Stimulated activated CD4-positive, alpha-beta T cell treated with anti-CD3 and anti-CD28 coated beads, TNF-alpha, amount 100 ng/mL, for 1 hour (primary cell): Measurements from ENCODE around the gene AFAP1L1.

Experiments used
- DNase-seq, 3 donors: peaks; one replicate each; pipeline ENCODE4 v3.0.0-alpha.2; 2020; ENCODE audit warnings: low read depth in 3 of 3, low spot score in 1 of 3

The AFAP1L1 gene

GRCh38 chr5:149367972-149368645 is 96.5 kb downstream of the AFAP1L1 start:
- DNase-seq, result no peak

- no peak for DNase-seq
Observed at GRCh38 chr5:149370878-149371277, 99.2 kb downstream of the AFAP1L1 start.

- peak; percentile 32 to 51 (median 50) for DNase-seq
Observed at GRCh38 chr5:149371296-149371962, 99.8 kb downstream of the AFAP1L1 start.

DNA sequence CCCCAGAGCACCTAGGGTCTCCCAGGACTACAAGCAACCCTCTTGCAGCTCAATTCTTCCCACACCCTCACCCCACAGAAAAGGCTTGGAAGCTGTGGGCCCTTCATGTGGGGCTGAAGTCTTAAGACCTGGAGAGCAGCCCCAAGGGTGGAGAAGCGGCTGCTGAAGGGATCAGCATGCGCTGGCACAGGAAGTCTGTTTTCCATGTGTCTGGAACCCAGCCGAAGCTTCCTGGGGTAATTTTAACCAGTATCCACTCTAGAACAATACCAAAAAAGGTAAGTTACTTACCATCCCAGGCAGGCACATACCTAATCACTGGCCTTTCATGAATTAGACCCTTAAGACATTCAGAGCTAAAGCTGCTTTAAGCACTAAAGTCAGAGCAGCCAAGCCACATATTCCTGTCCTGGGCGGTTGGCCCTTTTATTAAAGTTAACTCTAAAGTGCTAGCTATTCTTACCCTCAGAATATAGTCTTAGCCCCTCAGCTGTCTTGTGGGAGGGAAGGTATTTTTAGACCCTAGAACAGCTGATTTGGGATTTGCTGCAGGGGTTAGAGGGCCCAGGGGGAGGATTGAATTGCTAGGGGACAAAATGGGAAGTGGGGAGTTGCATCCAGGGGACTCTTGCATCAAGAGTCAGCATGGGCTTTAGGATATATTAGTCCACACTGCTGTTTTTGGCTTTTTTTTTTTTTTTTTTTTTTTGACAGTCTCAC is 100.6 kb downstream of the AFAP1L1 start:
- no peak for DNase-seq

GRCh38 chr5:149372932-149373331 is 101.3 kb downstream of the AFAP1L1 start:
- DNase-seq, result no peak

GRCh38 chr5:149374303-149374702 is 102.6 kb downstream of the AFAP1L1 start:
- DNase-seq, result no peak

GRCh38 chr5:149374801-149375200 is 103.1 kb downstream of the AFAP1L1 start:
- DNase-seq, result no peak

DNA sequence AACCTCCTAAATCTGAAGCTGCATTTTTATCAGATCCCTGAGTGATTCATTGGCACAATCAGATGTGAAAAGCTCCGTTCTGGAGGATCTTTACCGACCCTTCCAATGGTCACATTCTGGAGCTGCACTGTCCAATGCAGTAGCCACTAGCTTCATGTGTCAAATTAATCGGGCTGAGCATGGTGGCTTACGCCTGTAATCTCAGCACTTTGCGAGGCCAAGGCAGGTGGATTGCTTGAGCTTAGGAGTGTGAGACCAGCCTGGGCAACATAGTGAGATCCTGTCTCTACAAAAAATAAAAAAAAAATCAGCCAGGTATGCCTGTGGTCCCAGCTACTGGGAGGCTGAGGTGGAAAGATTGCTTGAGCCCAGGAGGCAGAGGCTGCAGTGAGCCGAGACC is 103.8 kb downstream of the AFAP1L1 start:
- DNase-seq, result no peak

- DNase-seq, result no peak
Observed at GRCh38 chr5:149376104-149376503, 104.4 kb downstream of the AFAP1L1 start.

DNA sequence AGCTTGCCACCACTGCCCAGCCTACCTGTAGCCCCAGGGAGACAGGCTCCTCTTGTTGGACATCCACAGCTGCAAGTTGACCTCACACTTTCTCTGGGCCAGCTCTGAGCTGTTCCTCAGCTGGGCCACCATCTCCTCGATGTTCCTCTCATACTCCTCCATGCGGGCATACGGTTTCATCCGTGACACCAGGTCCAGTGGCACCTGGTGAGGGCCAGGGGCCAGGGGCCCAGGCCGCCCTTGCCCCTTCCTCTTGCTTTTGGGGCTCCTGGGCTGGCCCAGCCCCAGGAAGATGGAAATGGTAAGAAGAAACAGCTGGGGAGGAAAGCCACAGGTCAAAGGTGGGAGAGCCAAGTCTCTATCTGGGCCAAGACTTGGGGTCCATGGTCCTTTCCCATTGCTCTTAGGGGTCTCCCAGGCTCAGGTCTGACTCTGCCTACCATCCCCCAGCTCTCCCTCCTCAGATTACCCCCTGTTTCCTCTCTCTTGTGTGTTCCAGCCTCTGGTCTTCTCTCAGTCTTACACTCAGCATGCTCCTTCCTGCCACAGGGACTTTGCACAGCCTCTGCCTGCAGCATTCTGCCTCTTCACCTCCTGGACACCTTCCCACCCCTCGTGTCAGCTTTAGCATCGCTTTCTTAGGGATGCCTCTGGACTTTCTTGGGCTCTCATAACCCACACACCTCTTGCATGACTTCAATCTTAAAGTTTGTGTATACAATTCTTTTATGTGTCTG is 105.2 kb downstream of the AFAP1L1 start:
- DNase-seq, result no peak

- DNase-seq, result no peak
Observed at GRCh38 chr5:149378241-149378820, 106.7 kb downstream of the AFAP1L1 start.

GRCh38 chr5:149379177-149379761 is 107.6 kb downstream of the AFAP1L1 start, which contains the start of gene IL17B:
IL17B (minus strand) TSS chr5:149379292; CDS start chr5:149379225, 67 bp downstream.
- no peak for DNase-seq

DNA sequence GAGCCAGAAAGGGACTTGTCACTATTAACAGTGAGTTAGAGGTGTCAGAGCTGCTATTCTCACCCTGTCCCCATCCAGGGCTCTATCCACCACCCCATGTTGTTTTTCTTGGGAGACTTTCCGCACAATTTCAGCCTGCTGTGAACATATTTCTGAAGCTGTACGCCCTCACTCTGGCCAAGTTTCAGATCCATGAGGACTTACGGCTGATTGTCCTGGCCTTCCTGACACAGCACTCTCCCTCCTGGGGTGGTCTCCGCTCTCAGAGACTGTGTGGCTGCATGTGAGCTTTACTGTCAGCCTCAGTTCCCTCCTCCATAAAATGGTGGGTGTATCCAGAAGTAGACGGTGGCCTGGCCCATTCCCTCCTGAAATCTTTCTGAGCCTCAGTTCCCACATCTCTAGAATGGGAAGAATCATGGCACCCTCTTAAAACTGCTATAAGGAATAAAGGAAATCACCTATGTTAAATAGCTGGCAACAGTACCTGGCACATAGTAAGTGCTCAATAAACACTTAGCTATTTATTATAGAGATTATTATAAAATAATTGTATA is 108.2 kb downstream of the AFAP1L1 start:
- no peak for DNase-seq

DNA sequence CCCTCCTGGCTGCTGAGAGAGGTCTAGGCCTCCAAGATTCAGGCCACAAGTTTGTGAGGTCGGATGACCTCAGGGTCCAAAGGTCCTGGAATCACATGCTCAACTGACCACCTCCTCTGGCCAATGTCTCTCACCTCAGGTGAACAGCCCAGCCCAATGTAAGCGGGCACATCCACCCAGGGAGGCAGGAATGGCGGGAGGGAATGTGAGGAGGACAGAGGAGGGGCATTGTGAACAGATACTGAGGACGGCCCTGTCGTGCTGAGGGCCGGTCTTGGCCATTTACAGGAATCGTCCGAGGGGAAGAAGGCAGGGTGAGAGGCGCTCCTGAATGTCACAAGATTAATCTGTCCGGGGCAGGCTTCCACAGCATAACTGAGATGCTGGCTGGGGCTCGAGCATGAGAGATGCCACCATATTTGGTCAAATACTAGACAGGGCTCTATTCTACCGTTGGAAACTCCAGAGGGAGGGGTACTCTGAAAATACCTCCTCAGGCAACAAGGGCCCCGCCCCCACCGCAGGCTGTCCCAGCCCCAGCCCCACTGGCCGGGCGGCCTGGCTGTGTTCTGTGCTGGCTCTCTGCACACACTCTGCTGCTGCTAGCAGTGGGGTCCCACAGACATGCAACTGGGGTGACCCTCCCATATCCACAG is 108.9 kb downstream of the AFAP1L1 start:
- no peak for DNase-seq

GRCh38 chr5:149381261-149381985 is 109.8 kb downstream of the AFAP1L1 start:
- no peak for DNase-seq

DNA sequence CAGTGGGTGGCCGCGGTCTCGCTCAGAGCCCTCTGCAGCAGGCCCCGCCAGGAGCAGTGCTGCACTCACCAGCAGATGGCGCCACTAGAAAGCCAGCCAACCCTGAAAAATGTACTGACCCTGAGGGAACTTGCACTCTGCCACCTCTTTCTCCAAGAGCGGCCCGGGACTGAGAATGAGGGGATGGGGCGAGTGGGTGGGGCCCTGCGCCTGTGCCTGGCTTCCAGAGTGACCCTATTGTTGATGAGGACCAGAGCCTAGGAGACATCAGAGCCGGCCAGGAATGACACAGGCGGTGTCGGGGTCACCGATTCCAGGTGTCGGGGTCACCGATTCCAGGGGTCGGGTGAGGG is 110.3 kb downstream of the AFAP1L1 start:
- DNase-seq, result peak in 2 of 3 donors; percentile 46 to 68

GRCh38 chr5:149382517-149383220 is 111.0 kb downstream of the AFAP1L1 start:
- no peak for DNase-seq

- DNase-seq, result no peak
Observed at GRCh38 chr5:149383399-149383798, 111.7 kb downstream of the AFAP1L1 start.

DNA sequence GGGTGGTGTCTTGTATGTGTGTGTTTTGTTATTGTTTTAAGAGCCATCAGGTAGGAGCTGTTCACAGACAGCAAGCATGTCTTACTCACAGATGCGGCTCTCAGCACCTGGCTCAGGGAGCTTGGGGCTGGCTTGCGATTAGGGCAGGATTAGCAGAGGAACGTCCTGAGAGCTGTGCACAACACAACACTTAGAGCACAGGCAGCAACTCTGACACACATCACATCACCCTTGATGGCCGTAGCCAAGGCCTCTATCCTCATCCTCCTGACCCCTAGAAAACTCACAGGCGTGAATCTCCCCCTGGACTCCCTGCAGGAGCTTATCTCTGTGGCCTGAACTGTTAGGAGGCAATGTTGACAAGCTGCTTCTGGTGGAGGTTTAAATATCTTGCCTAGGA is 114.5 kb downstream of the AFAP1L1 start:
- DNase-seq, result no peak
